T47D (cell line): ENCODE measurements around the gene ZHX3.

Experiments used
- DNase-seq, 2 experiments: peaks; one replicate each; pipeline versions ENCODE4 v3.0.0 to v3.0.0-alpha.2; 2011 to 2012; ENCODE audit warnings: low read depth in 1 of 2, low spot score in 1 of 2
- JUND ChIP-seq: IDR thresholded peaks from 2 replicates; pipeline ENCODE4 v1.6.1; 2012; ENCODE audit warnings: low read depth
- in situ Hi-C: cut with HindIII; loops from 2 replicates; pipeline ENCODE4 v1.10.0; 2016; ENCODE audit warnings: low sequenced_read_pairs, low pct_unique_long_range_greater_than_20kb

ZHX3 gene

DNA sequence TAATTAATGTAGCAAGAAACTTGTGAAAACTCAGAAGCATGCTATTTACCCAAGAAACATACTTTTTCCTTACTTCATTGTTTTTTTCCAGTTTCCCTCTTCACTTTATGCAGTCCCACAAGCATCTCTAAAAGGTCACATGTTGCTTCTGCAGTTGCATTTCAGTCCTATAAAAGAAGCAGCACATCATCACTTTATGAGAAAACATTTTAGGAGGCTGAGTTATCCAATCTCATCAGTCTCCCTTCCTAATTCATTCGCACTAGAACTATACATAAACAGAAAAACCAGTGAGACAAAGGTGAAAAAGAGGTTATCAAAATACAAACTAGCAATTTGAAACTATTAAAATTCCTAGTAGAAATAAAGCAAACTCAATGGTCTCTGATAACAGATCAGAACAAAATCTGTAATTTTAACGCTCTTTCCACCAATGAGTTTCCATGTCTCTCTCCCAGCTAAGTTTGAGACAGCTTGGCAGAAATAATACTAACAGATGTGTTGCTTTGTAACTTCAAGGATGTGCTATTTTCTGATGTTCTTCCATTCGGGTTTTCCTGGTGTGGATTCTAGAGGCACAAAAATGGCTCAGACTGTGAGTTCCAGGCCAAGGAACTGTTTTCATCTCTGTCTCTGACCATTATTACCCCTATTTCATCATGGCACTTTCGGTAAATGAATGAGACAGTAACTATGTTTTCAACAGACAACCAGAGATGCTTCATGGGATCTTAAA is 48.4 kb downstream of the ZHX3 start:
- in situ Hi-C loops: no loop called here
- no peak for DNase-seq

DNA sequence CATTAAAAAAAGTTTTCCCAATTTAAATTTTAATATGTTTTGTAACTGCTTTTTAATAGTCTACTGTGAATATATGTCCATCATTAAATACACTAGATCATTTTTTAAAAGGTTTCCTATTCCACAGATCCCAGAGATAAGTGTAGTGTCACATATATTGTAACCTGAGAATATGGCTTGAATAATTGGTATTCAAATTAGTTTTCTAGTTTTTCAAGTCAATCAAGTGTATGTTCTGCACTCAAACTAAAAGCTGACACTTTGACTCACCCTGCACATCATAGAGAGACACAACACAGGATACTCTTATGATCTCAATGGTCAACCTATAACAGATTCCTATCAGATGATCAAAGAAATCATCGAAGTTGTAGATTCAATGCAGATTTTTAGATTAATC is 49.1 kb downstream of the ZHX3 start:
- in situ Hi-C loops: no loop called here

More for the DNA sequence above, 48.4 kb downstream of the ZHX3 start:
- TF ChIP-seq JUND: no peak

DNA sequence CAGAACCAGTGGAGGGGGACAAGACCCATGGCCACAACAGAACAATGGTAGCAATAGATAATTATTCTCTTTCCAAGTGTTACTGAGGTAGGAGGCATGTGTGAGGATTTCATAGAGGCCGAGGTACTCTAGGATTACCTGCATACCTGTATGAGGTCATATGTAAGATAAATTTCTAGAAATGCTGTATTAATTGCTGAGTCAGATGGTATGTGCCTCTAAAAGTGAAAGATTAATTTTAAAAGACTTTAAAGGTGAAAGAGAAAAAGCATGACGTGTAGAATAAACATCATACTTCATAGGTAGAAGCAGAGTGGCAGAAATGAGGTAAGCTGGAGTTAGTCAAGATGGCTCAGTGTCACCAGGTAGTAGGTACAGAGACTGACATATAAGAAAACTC is 51.6 kb downstream of the ZHX3 start:
- in situ Hi-C loops: no loop called here
- no peak for TF ChIP-seq JUND

More for the DNA sequence above, 49.1 kb downstream of the ZHX3 start:
- TF ChIP-seq JUND: no peak
- peak in 1 of 2 experiments; percentile 75 for DNase-seq

DNA sequence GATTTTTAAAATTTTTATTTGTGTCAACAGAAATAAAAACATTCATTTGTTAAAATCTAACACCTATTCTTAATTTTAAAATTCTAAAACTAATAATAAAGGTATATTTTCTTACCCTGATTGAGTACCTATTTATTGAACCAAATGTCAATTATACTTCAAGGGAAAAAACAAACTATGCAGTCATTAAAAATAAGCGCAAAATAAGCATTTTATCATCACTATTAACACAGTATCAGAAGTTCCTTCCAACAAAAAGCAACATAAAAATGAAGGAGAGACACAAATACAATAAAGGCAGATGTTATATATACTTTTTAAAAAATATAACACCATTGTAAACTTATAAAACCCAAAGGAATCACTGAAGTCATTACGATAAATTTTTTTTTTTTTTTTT is 52.7 kb downstream of the ZHX3 start:
- in situ Hi-C loops: no loop called here
- no peak for TF ChIP-seq JUND

More for the DNA sequence above, 51.6 kb downstream of the ZHX3 start:
- no peak for DNase-seq

DNA sequence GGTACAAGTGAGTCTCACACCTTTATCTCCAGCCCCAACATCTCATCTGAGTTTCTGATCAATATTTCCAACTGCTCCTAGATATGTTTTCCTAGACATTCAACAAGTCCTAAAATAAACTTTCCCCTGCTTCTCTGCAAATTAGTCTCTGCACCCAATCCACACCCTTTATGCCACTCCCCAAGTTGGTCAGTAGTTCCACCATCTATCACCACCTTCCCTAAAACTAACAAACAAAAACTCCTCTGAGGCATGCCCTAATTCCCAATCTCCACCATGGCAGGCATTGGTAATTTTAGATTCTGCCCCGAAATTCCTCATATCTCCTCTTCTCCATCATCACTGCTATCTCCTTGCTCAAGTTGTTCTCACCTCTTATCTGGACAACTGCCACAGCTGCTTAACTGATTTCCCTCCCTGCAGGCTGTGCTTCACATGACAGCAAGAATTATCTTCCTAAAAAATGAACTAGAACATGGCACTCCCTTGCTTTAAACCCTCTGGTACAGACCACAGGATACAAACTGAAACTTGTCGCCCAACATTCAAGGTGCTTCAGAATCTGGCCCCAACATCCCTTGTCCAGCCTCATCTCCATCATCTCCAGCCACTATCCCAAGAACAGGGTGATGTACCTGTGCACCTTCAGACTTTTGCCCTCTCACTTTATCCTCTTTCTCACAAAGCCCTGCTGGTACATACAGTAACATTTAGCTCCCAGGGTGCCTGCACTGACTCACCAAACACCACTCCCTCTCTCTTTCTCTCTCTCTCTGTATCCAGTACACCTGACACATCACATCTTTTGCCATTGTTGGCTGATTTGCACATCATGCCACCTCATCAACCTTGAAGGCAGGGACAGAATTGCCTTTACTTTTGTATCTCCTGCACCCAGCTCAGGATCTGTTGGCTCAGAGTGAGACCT is 55.5 kb downstream of the ZHX3 start:
- TF ChIP-seq JUND: no peak
- in situ Hi-C loops: no loop called here
- DNase-seq: no peak

More for the DNA sequence above, 52.7 kb downstream of the ZHX3 start:
- no peak for DNase-seq

DNA sequence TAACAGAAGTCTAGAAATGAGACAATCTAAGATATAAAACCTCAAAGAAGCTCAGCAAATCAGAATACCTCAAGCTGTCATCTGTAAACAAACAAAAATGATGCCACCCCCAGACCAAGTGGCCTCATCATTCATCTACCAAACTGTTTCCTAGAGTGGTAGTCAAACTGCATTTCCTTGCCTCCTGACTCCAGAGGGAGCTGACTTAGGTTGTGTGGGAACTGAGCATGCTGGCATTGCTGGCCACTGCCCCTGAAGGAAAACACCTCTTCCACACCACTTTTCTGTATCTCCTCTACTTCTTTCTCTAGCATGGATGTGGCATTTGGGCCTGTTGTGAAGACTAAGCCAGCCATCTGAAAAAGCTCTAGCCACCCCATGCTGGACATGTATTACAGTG is 56.3 kb downstream of the ZHX3 start:
- TF ChIP-seq JUND: no peak
- in situ Hi-C loops: no loop called here
- peak in 1 of 2 experiments; percentile 29 for DNase-seq

DNA sequence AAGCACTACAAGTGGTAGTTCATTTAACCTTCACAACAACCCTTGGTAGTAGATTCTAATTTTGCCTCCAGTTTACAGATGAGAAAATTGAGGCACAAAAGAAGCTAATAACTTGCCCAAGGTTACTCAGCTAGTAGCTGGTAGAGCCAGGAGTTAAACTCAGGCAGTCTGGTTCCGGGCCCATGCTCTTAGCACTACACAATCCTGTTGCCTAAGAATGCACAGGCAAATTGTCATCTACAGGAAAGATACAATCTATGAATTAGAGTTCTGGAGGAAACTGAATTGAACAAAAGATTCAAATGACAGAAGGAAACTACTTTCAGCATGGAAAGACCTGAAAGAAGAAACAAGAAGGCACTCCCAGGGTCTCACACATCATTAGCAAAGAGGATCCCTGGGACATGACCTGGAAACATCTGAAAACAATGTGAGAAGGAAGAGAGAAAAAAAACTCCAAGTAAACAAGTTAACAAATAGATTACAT is 56.8 kb downstream of the ZHX3 start:
- TF ChIP-seq JUND: no peak
- in situ Hi-C loops: no loop called here
- no peak for DNase-seq

DNA sequence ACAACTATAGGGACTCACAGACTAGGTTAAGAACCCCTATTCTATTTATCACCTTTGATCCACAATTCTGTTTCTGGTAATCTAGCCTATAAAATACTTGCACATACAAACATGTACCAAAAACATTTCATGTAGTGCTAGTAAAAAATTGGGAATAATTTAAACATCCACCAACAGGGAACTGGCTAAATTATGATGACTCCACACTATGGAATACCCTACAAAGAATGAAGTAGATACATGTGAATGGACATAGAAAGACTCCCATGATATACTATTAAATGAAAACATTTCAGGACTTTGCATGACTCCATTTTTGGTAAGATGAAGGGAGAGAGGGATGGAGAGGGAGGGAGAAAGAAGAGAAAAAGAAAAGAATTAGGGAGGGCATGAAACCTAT is 58.2 kb downstream of the ZHX3 start:
- no peak for DNase-seq
- in situ Hi-C loops: no loop called here
- no peak for TF ChIP-seq JUND

DNA sequence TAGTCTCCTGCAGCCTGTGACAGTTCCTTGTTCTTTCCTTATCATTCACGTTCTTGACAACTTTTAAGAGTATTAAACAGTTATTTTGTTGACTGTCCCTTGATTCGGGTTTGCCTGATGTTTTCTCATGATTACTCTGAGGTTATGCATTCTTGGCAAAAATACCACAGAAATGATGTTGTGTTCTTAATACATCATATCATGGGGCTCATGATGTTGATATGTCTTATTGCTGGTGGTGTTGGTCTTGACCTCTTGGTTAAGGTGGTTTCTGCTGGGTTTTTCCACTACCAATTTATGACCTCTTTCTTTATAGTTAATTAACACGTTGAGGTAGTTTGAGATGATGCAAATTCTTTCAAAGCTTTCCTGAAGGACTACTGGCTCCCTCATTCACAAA is 59.1 kb downstream of the ZHX3 start:
- in situ Hi-C loops: no loop called here
- no peak for TF ChIP-seq JUND
- no peak for DNase-seq

DNA sequence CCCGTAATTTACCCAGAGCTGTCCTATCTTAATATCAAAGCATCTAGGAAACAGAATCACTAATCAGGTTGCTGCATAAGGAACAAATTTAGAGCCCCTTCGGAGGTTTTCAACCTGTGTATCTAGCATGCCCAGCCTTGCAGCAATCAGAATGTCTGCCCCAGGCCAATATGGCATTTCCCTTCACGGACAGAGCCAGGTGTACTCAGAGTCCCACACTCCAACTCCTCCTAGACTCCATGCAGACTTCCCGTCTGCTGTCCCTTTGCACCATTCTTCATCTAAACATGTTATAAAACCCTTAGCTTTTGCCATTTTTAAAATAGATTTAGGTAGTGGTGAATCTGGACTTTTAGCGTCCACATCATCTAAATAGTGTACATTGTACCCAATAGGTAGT is 61.0 kb downstream of the ZHX3 start:
- DNase-seq: no peak
- in situ Hi-C loops: no loop called here
- TF ChIP-seq JUND: no peak

DNA sequence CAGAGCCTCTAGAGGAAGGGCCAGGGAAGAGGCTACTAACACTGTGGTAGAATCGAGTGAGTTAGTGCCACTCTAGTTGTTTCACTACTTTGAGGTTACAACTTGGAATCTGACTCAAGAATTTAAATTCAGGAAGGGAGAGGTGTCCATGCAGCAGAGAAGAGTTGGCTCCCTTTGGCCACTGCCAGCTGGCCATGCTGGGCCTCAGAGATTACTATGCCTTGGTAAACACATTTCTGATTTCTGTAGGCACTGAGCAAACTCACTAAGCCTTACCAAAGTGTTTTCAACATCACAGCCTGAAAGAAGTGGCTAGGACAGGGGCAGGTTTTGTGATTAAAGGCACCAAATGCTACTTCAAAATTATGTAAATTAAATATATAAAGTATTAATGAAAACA is 61.9 kb downstream of the ZHX3 start:
- DNase-seq: no peak
- in situ Hi-C loops: no loop called here
- TF ChIP-seq JUND: no peak

DNA sequence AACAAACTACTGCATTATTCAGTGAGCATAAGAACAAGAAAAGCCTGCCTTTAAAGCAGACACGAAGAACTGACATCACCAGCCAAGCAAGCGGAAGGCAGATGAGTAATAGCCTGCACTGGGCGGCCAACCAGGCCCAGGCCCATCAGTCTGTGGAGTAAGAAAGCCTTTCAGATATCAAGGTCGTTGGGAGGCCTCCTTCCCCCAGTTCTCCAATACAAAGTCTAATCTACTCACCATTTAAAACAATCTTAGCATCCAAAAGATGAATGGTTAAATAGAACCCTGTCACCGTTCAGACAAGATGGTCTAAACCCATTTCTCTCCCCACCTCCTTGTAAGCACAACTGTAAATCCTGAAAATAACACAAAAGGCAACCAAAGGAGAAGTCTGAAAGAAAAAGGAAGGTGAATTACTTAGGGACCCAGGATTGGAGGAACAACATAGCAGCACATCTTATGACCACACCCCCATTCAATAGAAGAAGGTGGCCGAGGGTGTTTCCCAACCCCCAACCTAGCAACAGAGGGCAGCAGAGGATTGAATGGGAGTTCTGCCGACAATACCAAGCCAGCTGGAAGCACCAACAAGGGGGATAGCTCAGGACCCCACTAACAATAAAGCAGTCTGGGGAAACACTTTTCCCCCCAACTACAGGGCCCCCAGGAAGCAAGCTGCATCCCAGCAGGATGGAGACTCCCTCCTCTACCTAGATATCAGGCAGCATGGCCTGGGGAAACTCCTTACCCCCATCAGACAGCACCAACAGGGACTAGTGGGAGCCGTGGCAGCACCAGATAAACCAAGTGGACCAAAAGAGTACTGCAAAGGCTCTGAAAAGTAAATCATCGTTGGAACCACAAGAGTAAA is 67.9 kb downstream of the ZHX3 start:
- DNase-seq: peak in 1 of 2 experiments; percentile 53
- no peak for TF ChIP-seq JUND
- in situ Hi-C loops: no loop called here
